ENCODE data around the gene CFAP299.
"Not testable (repeated sequence)": the region's sequence is repeated elsewhere in the genome, so short reads cannot be mapped to it uniquely, and the experiment has no call there.

- not testable (repeated sequence) for TF ChIP-seq POLR2AphosphoS5, SPI1 (IDR thresholded peaks at IDR 0.05; ENCODE audit: low read depth, low read length)
Measured at GRCh38 chr4:80342684-80343083, 7.2 kb downstream of the CFAP299 start.

Measured in GM12891 (cell line).